HEK293 (cell line): Measurements from ENCODE around the gene CDCP1.

ENCODE experiments used
- CTCF ChIA-PET: fragments of 350-600 bp; formaldehyde crosslinking; extraction: SDS; loops from one replicate; lab custom pipeline; 2021; ENCODE audit warnings: antibody characterized with exemption; lab: Yijun Ruan, JAX
- POLR2A ChIA-PET: fragments of 300-600 bp; formaldehyde crosslinking; extraction: SDS; loops from one replicate; lab custom pipeline; 2020; ENCODE audit warnings: antibody characterized with exemption, inconsistent platforms; lab: Yijun Ruan, JAX
- H3K27ac ChIP-seq: fragments of 200-500 bp; sonication (Bioruptor generic); 2 replicates; pipeline ENCODE4 v1.5.1; 2014; ENCODE audit warnings: low read depth, low read length, control low read depth, inconsistent platforms; ENCODE audit errors: extremely low read depth
- H3K36me3 ChIP-seq, 2 experiments: fragments of 200-500 bp in 1 of 2; sonication (Bioruptor generic) in 1 of 2; 1 replicate in 1 of 2; 2 replicates in 1 of 2; pipeline ENCODE4 v1.5.1; 2014 to 2017; ENCODE audit warnings: inconsistent platforms in 2 of 2, low read length in 2 of 2; ENCODE audit not compliant: control insufficient read depth in 2 of 2, insufficient read depth in 1 of 2
- H3K4me1 ChIP-seq: fragments of 200-500 bp; sonication (Bioruptor generic); 2 replicates; pipeline ENCODE4 v1.5.1; 2014; ENCODE audit warnings: mild to moderate bottlenecking, low read length, inconsistent platforms; ENCODE audit not compliant: control insufficient read depth, insufficient read depth
- H3K4me3 ChIP-seq: 2 replicates; pipeline ENCODE4 v1.5.1; 2011; ENCODE audit warnings: low read depth, mild to moderate bottlenecking, control low read depth, low read length, moderate library complexity
- H3K9me3 ChIP-seq: fragments of 200-500 bp; sonication (Bioruptor generic); 2 replicates; pipeline ENCODE4 v1.5.1; 2014; ENCODE audit warnings: low read depth, low read length, inconsistent platforms; ENCODE audit not compliant: control insufficient read depth, insufficient read depth
- BCL11B ChIP-seq: fragments of 450-650 bp; formaldehyde crosslinking; IDR thresholded peaks from 2 replicates; pipeline ENCODE4 v1.5.1; 2016; ENCODE audit warnings: low read depth, missing biosample characterization, missing genetic modification characterization
- GLI2 ChIP-seq: fragments of 450-650 bp; formaldehyde crosslinking; IDR thresholded peaks from 2 replicates; pipeline ENCODE4; 2017; ENCODE audit warnings: missing biosample characterization, missing genetic modification characterization, low read depth, borderline replicate concordance
- KLF9 ChIP-seq: fragments of 450-650 bp; formaldehyde crosslinking; IDR thresholded peaks from 2 replicates; pipeline ENCODE4 v1.5.1; 2016; ENCODE audit warnings: missing biosample characterization, missing genetic modification characterization, low read depth
- ZBTB17 ChIP-seq: fragments of 450-650 bp; formaldehyde crosslinking; IDR thresholded peaks from 2 replicates; pipeline ENCODE4 v1.5.1; 2016; ENCODE audit warnings: missing biosample characterization, missing genetic modification characterization
- ZFP41 ChIP-seq: fragments of 450-650 bp; formaldehyde crosslinking; IDR thresholded peaks from 2 replicates; pipeline ENCODE4 v1.5.1; 2016; ENCODE audit warnings: missing biosample characterization, missing genetic modification characterization, borderline replicate concordance
- ZIC2 ChIP-seq: fragments of 450-650 bp; formaldehyde crosslinking; IDR thresholded peaks from 2 replicates; pipeline ENCODE4 v1.5.1; 2016; ENCODE audit warnings: missing biosample characterization, missing genetic modification characterization
- ZNF132 ChIP-seq: fragments of 450-650 bp; formaldehyde crosslinking; IDR thresholded peaks from 2 replicates; pipeline ENCODE4 v1.5.1; 2017; ENCODE audit warnings: missing biosample characterization, missing genetic modification characterization, borderline replicate concordance
- ZNF274 ChIP-seq, 2 experiments: fragments of 200-500 bp in 1 of 2; fragments of 450-650 bp in 1 of 2; sonication (Bioruptor generic) in 1 of 2; formaldehyde crosslinking in 1 of 2; IDR thresholded peaks; 2 replicates each; pipeline versions ENCODE4 v1.5.1 to v1.6.1; 2014 to 2016; ENCODE audit warnings: borderline replicate concordance in 1 of 2, inconsistent platforms in 1 of 2, low read length in 1 of 2, missing biosample characterization in 1 of 2, missing genetic modification characterization in 1 of 2
- ZNF404 ChIP-seq: fragments of 450-650 bp; formaldehyde crosslinking; IDR thresholded peaks from 2 replicates; pipeline ENCODE4 v1.5.1; 2017; ENCODE audit warnings: missing biosample characterization, missing genetic modification characterization
- ZNF473 ChIP-seq: fragments of 450-650 bp; formaldehyde crosslinking; IDR thresholded peaks from 2 replicates; pipeline ENCODE4 v1.5.1; 2017; ENCODE audit warnings: missing biosample characterization, missing genetic modification characterization
- TF ChIP-seq, protein P1 (sequence below): fragments of 450-650 bp; formaldehyde crosslinking; conservative IDR thresholded peaks from 2 replicates; pipeline ENCODE4 v1.5.1; 2016; ENCODE audit warnings: low read depth, missing biosample characterization, missing genetic modification characterization
- TF ChIP-seq, protein P2 (sequence below): fragments of 450-650 bp; formaldehyde crosslinking; IDR thresholded peaks from 2 replicates; pipeline ENCODE4 v1.5.1; 2016; ENCODE audit warnings: missing biosample characterization, missing genetic modification characterization
- TF ChIP-seq, protein P3 (sequence below): fragments of 450-650 bp; formaldehyde crosslinking; IDR thresholded peaks from 2 replicates; pipeline ENCODE4 v1.5.1; 2017; ENCODE audit warnings: missing biosample characterization, missing genetic modification characterization
- TF ChIP-seq, protein P4 (sequence below): fragments of 450-650 bp; formaldehyde crosslinking; IDR thresholded peaks from 2 replicates; pipeline ENCODE4 v1.5.1; 2016; ENCODE audit warnings: missing biosample characterization, missing genetic modification characterization
- TF ChIP-seq, protein P5 (sequence below): fragments of 450-650 bp; formaldehyde crosslinking; IDR thresholded peaks from 2 replicates; pipeline ENCODE4 v1.5.1; 2016; ENCODE audit warnings: missing biosample characterization, missing genetic modification characterization, borderline replicate concordance

The CDCP1 gene

DNA sequence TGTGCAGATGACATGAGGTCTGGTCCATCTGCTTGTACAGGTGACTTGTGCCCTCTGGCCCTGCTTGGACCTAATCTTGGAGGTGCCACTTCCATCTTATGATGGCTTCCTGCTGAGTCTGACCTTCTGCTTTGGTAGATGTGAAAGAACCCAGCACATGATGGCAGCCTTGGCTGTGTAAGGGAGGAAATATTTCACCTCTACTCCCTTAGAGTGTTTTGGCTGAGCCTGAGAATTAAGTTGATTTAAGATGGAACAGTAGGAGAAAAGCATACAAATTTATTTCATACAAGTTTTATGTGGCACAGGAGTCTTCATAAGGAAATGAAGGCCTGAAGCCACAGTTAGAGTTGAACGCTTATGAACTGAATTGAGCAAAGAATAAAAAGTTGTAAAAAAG, 27.6 kb upstream of the CDCP1 start (continued):
- TF ChIP-seq, protein P1, sequence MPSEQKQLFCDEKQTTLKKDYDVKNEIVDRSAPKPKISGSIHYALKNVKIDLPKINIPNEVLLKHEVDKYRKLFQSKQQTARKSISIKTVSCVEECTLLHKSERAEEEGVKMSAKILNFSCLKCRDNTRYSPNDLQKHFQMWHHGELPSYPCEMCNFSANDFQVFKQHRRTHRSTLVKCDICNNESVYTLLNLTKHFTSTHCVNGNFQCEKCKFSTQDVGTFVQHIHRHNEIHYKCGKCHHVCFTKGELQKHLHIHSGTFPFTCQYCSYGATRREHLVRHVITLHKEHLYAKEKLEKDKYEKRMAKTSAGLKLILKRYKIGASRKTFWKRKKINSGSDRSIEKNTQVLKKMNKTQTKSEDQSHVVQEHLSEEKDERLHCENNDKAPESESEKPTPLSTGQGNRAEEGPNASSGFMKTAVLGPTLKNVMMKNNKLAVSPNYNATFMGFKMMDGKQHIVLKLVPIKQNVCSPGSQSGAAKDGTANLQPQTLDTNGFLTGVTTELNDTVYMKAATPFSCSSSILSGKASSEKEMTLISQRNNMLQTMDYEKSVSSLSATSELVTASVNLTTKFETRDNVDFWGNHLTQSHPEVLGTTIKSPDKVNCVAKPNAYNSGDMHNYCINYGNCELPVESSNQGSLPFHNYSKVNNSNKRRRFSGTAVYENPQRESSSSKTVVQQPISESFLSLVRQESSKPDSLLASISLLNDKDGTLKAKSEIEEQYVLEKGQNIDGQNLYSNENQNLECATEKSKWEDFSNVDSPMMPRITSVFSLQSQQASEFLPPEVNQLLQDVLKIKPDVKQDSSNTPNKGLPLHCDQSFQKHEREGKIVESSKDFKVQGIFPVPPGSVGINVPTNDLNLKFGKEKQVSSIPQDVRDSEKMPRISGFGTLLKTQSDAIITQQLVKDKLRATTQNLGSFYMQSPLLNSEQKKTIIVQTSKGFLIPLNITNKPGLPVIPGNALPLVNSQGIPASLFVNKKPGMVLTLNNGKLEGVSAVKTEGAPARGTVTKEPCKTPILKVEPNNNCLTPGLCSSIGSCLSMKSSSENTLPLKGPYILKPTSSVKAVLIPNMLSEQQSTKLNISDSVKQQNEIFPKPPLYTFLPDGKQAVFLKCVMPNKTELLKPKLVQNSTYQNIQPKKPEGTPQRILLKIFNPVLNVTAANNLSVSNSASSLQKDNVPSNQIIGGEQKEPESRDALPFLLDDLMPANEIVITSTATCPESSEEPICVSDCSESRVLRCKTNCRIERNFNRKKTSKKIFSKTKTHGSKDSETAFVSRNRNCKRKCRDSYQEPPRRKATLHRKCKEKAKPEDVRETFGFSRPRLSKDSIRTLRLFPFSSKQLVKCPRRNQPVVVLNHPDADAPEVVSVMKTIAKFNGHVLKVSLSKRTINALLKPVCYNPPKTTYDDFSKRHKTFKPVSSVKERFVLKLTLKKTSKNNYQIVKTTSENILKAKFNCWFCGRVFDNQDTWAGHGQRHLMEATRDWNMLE: no peak
- TF ChIP-seq ZFP41: no peak

DNA sequence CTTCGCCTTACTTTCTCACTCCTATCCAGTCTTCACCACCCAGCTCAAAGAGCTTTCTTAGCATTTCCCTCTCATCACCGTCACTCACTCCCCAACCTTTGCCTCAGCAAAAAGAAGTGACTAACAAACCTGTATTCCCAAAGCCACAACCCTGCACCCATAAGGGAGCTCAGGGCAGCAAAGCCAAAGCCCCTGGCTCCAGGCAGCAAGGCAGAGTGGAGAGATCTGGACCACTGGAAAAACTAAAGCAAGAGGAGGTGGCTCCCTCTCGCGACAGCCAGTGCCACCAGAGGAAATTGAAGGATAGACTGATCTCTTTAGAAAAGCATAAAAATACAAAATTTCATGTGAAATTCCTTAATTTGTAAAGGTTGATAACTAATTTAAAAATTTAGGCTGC, 25.1 kb upstream of the CDCP1 start:
- Histone ChIP-seq H3K4me1 (no peaks in the 10 kb centered on the region), H3K36me3 (no peaks in the 10 kb centered on the region), H3K27ac (no peak overlapping the region), H3K9me3 (no peaks in the 10 kb centered on the region), H3K4me3 (no peak overlapping the region)
- CTCF ChIA-PET: interaction anchor here (0.8 kb wide), 1 partner anchor 44 kb away, joined by 3 read pairs; no protein-coding TSS in a partner anchor
- TF ChIP-seq, protein P2, sequence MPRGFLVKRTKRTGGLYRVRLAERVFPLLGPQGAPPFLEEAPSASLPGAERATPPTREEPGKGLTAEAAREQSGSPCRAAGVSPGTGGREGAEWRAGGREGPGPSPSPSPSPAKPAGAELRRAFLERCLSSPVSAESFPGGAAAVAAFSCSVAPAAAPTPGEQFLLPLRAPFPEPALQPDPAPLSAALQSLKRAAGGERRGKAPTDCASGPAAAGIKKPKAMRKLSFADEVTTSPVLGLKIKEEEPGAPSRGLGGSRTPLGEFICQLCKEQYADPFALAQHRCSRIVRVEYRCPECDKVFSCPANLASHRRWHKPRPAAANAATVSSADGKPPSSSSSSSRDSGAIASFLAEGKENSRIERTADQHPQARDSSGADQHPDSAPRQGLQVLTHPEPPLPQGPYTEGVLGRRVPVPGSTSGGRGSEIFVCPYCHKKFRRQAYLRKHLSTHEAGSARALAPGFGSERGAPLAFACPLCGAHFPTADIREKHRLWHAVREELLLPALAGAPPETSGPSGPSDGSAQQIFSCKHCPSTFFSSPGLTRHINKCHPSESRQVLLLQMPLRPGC: no peak
- TF ChIP-seq GLI2 (tag by site-specific recombination): no peak
- TF ChIP-seq BCL11B (tag by site-specific recombination): no peak
- TF ChIP-seq, protein P3, sequence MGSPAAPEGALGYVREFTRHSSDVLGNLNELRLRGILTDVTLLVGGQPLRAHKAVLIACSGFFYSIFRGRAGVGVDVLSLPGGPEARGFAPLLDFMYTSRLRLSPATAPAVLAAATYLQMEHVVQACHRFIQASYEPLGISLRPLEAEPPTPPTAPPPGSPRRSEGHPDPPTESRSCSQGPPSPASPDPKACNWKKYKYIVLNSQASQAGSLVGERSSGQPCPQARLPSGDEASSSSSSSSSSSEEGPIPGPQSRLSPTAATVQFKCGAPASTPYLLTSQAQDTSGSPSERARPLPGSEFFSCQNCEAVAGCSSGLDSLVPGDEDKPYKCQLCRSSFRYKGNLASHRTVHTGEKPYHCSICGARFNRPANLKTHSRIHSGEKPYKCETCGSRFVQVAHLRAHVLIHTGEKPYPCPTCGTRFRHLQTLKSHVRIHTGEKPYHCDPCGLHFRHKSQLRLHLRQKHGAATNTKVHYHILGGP: no peak
- no peak for TF ChIP-seq ZIC2 (tag by site-specific recombination)
- TF ChIP-seq ZBTB17 (tag by site-specific recombination): no peak
- TF ChIP-seq, protein P4, sequence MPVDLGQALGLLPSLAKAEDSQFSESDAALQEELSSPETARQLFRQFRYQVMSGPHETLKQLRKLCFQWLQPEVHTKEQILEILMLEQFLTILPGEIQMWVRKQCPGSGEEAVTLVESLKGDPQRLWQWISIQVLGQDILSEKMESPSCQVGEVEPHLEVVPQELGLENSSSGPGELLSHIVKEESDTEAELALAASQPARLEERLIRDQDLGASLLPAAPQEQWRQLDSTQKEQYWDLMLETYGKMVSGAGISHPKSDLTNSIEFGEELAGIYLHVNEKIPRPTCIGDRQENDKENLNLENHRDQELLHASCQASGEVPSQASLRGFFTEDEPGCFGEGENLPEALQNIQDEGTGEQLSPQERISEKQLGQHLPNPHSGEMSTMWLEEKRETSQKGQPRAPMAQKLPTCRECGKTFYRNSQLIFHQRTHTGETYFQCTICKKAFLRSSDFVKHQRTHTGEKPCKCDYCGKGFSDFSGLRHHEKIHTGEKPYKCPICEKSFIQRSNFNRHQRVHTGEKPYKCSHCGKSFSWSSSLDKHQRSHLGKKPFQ: no peak
- no peak for TF ChIP-seq ZNF473 (tag by site-specific recombination)
- no peak for TF ChIP-seq KLF9
- TF ChIP-seq ZNF132 (tag by site-specific recombination): no peak
- TF ChIP-seq, protein P5, sequence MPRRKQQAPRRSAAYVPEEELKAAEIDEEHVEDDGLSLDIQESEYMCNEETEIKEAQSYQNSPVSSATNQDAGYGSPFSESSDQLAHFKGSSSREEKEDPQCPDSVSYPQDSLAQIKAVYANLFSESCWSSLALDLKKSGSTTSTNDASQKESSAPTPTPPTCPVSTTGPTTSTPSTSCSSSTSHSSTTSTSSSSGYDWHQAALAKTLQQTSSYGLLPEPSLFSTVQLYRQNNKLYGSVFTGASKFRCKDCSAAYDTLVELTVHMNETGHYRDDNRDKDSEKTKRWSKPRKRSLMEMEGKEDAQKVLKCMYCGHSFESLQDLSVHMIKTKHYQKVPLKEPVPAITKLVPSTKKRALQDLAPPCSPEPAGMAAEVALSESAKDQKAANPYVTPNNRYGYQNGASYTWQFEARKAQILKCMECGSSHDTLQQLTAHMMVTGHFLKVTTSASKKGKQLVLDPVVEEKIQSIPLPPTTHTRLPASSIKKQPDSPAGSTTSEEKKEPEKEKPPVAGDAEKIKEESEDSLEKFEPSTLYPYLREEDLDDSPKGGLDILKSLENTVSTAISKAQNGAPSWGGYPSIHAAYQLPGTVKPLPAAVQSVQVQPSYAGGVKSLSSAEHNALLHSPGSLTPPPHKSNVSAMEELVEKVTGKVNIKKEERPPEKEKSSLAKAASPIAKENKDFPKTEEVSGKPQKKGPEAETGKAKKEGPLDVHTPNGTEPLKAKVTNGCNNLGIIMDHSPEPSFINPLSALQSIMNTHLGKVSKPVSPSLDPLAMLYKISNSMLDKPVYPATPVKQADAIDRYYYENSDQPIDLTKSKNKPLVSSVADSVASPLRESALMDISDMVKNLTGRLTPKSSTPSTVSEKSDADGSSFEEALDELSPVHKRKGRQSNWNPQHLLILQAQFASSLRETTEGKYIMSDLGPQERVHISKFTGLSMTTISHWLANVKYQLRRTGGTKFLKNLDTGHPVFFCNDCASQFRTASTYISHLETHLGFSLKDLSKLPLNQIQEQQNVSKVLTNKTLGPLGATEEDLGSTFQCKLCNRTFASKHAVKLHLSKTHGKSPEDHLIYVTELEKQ: no peak
- TF ChIP-seq ZNF404 (tag by site-specific recombination): no peak
- TF ChIP-seq ZNF274 (IDR thresholded peaks at IDR 0.05; ENCODE audit: low read length): no peak
- TF ChIP-seq ZNF274 (tag by site-specific recombination; IDR thresholded peaks at IDR 0.05; ENCODE audit: borderline replicate concordance): no peak
- POLR2A ChIA-PET: interaction anchor here (1.2 kb wide), 1 partner anchor 48 kb away, joined by 4 read pairs; no protein-coding TSS in a partner anchor
